PC-3 (cell line): ENCODE data around the gene EPB41. TPM values are rescaled to one million over a fixed set of nuclear protein-coding genes. Genes with fewer than 3 reads are reported as not detected.

Experiments used
- ATAC-seq: fragments of 200-7000 bp; cut with Tn5 transposase; 2 replicates; pipeline ENCODE4 v1.9.1; 2020; ENCODE audit warnings: mild to moderate bottlenecking, moderate library complexity
- BruUV-seq: library from RNA; stranded (reverse); fragments of 400-500 nt; replicated peaks from 2 replicates; lab custom pipeline; 2021; lab: Mats Ljungman, UMichigan
- CTCF ChIA-PET: fragments of 300-600 bp; sonication (Branson Sonifier 250); formaldehyde crosslinking; loops from one replicate; lab custom pipeline; 2022; ENCODE audit warnings: antibody characterized with exemption; lab: Charles Lee
- POLR2A ChIA-PET: fragments of 300-600 bp; sonication (Branson Sonifier 250); formaldehyde crosslinking; loops from one replicate; lab custom pipeline; 2022; ENCODE audit warnings: antibody characterized with exemption; ENCODE audit not compliant: unreplicated experiment; lab: Charles Lee
- DNase-seq: peaks from one replicate; pipeline ENCODE4 v3.0.0-alpha.2; 2015
- H2AFZ ChIP-seq: fragments of 300-600 bp; sonication (generic); 2 replicates; pipeline ENCODE4 v1.6.0; 2016; ENCODE audit warnings: antibody characterized with exemption, low read length
- H3F3A ChIP-seq: fragments of 300-600 bp; sonication (generic); one replicate; pipeline ENCODE4 v1.6.0; 2017; ENCODE audit warnings: antibody characterized with exemption, low read length, control low read depth, mild to moderate bottlenecking; ENCODE audit not compliant: unreplicated experiment
- H3K27ac ChIP-seq: fragments of 300-600 bp; sonication (generic); 2 replicates; pipeline ENCODE4 v1.5.1; 2016; ENCODE audit warnings: mild to moderate bottlenecking, low read length
- H3K27me3 ChIP-seq: fragments of 300-600 bp; sonication (generic); 2 replicates; pipeline ENCODE4 v1.6.1; 2016; ENCODE audit warnings: low read length, mixed read lengths
- H3K36me3 ChIP-seq: fragments of 300-600 bp; sonication (generic); 2 replicates; pipeline ENCODE4 v1.6.1; 2016; ENCODE audit warnings: low read depth, mixed run types, low read length, mixed read lengths
- H3K4me1 ChIP-seq: fragments of 300-600 bp; sonication (generic); 2 replicates; pipeline ENCODE4 v1.5.1; 2016; ENCODE audit warnings: low read length; ENCODE audit not compliant: insufficient read depth
- H3K4me2 ChIP-seq: fragments of 300-600 bp; sonication (generic); 2 replicates; pipeline ENCODE4 v1.6.0; 2016; ENCODE audit warnings: low read length
- H3K4me3 ChIP-seq: fragments of 300-600 bp; sonication (generic); 2 replicates; pipeline ENCODE4 v1.5.1; 2016; ENCODE audit warnings: mild to moderate bottlenecking, low read length, mixed read lengths
- H3K79me2 ChIP-seq: fragments of 300-600 bp; sonication (generic); 2 replicates; pipeline ENCODE4 v1.6.1; 2017; ENCODE audit warnings: low read length, mixed read lengths
- H3K9ac ChIP-seq: fragments of 300-600 bp; sonication (generic); 2 replicates; pipeline ENCODE4 v1.6.0; 2016; ENCODE audit warnings: mild to moderate bottlenecking, low read length
- H3K9me2 ChIP-seq: fragments of 300-600 bp; sonication (generic); replicated peaks from 2 replicates; pipeline ENCODE4 v1.6.1; 2016; ENCODE audit warnings: mixed run types, low read length, mixed read lengths
- H3K9me3 ChIP-seq: fragments of 300-600 bp; sonication (generic); 2 replicates; pipeline ENCODE4 v1.6.1; 2016; ENCODE audit warnings: low read length, mixed read lengths
- H4K20me1 ChIP-seq: fragments of 300-600 bp; sonication (generic); 2 replicates; pipeline ENCODE4 v1.6.1; 2016; ENCODE audit warnings: low read length, mixed read lengths
- CTCF ChIP-seq: fragments of 300-600 bp; sonication (generic); conservative IDR thresholded peaks from 2 replicates; pipeline ENCODE4 v1.5.1; 2017; ENCODE audit warnings: antibody characterized with exemption, low read depth, mild to moderate bottlenecking, low read length
- EZH2 ChIP-seq: fragments of 300-600 bp; sonication (generic); IDR thresholded peaks from one replicate; pipeline ENCODE4 v1.6.1; 2017; ENCODE audit warnings: antibody characterized with exemption, mild to moderate bottlenecking, low read length; ENCODE audit not compliant: unreplicated experiment
- EZH2phosphoT487 ChIP-seq: fragments of 300-600 bp; sonication (generic); IDR thresholded peaks from 2 replicates; pipeline ENCODE4 v1.6.1; 2018; ENCODE audit warnings: mild to moderate bottlenecking, antibody characterized with exemption, low read length, borderline replicate concordance
- intact Hi-C: fragments of 100-400 bp; cut with micrococcal nuclease; formaldehyde crosslinking; loops from 2 replicates; pipeline ENCODE4 v1.9.0; 2023
- total RNA-seq: library from RNA; depleted of rRNA; stranded (reverse); fragments of >200 nt; gene quantifications from 2 replicates; pipeline ENCODE4 v1.2.3, GENCODE V29; 2014

The EPB41 gene
- total RNA-seq, 1 experiment from 2014 or later = 44.9 TPM

- H3K27me3 ChIP-seq = no peaks in the 10 kb centered on the region
- peak overlapping the region; percentile 75 for H3K4me3 ChIP-seq
- ATAC-seq (peak; percentile 48), DNase-seq (peak; percentile 56)
- H2AFZ ChIP-seq = peak overlapping the region; percentile 76
- peak overlapping the region; percentile 97 for H3K4me2 ChIP-seq
- POLR2A ChIA-PET = interaction anchor here (0.5 to 0.6 kb wide), 2 partner anchors 33 to 62 kb away, joined by 3 to 4 read pairs; no protein-coding TSS in a partner anchor
- no peak for TF ChIP-seq EZH2
- no peak for TF ChIP-seq CTCF
- TF ChIP-seq EZH2phosphoT487 = no peak
- H3K79me2 ChIP-seq = peaks cover 53% of the 10 kb centered on the region
- H3K36me3 ChIP-seq = no peaks in the 10 kb centered on the region
- peak overlapping the region; percentile 75 for H3K9ac ChIP-seq
- no peaks in the 10 kb centered on the region for H3K9me3 ChIP-seq
- H4K20me1 ChIP-seq = no peaks in the 10 kb centered on the region
- H3K27ac ChIP-seq = peak overlapping the region; percentile 28
- H3F3A ChIP-seq = no peaks in the 10 kb centered on the region
- intact Hi-C loops = loop anchor here (2.0 kb wide), 1 partner anchor 58 kb away; no protein-coding TSS in a partner anchor
- CTCF ChIA-PET = no interaction called here
- peaks cover 14% of the 10 kb centered on the region for H3K4me1 ChIP-seq
- no TSS peak for BruUV-seq
- H3K9me2 ChIP-seq = no peaks in the 10 kb centered on the region
These were observed 894 bp downstream of the EPB41 start for GRCh38 chr1:28915031-28915895.

- no peak overlapping the region for H3K4me2 ChIP-seq
- no peak overlapping the region for H2AFZ ChIP-seq
- no TSS peak for BruUV-seq
- ChIA-PET POLR2A (interaction anchor here (0.6 kb wide), 1 partner anchor 14 kb away, joined by 3 read pairs; no protein-coding TSS in a partner anchor), CTCF (no interaction called here)
- ATAC-seq (no peak), DNase-seq (peak; percentile 22)
- H3F3A ChIP-seq = no peaks in the 10 kb centered on the region
- H3K4me1 ChIP-seq = peaks cover 22% of the 10 kb centered on the region
- no peaks in the 10 kb centered on the region for H3K9me3 ChIP-seq
- no peaks in the 10 kb centered on the region for H3K27me3 ChIP-seq
- 0 out of 2 replicates have a peak, but pooled peaks cover 3% of the 10 kb centered on the region for H4K20me1 ChIP-seq
- intact Hi-C loops = no loop called here
- TF ChIP-seq EZH2 = no peak
- no peak for TF ChIP-seq CTCF
- TF ChIP-seq EZH2phosphoT487 = no peak
- peaks cover 70% of the 10 kb centered on the region for H3K79me2 ChIP-seq
- H3K9ac ChIP-seq = no peak overlapping the region
- no peaks in the 10 kb centered on the region for H3K9me2 ChIP-seq
- H3K4me3 ChIP-seq = no peak overlapping the region
- no peak overlapping the region for H3K27ac ChIP-seq
- no peaks in the 10 kb centered on the region for H3K36me3 ChIP-seq
These were observed 3.4 kb downstream of the EPB41 start for GRCh38 chr1:28917757-28918118.
